Stimulated activated CD4-positive, alpha-beta T cell treated with anti-CD3 and anti-CD28 coated beads, Interleukin-4, amount 100 ng/mL, for 24 hours (primary cell): ENCODE data around the gene ANKRD13C.
A peak's percentile ranks its signal among the peaks of the same experiment; 100 is the strongest.
"Not testable (repeated sequence)": the region's sequence is repeated elsewhere in the genome, so short reads cannot be mapped to it uniquely, and the experiment has no call there.

Source experiments
- DNase-seq: peaks from one replicate; pipeline ENCODE4 v3.0.0-alpha.2; 2020

Gene ANKRD13C

GRCh38 chr1:70358921-70359564 lies 4.5 kb upstream of the ANKRD13C start:
- no peak for DNase-seq

DNA sequence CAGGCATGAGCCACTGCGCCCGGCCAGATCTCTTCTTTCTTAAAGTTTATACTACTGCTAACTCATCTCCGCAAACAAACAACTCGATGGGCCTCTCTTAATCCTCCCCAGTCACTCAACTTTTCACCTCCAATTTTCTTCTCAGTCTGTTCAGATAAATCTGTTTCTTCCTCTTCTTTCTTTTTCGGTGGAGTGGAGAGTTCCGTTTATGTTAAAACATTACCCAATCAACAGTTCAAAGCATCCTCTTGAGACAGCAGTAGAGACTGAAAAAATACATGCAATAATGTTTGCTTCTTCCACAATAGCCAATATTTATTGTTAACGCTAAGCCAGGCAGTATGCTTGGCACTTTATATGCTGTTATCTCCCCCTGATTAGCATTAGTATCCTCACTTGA lies 1.4 kb upstream of the ANKRD13C start:
- DNase-seq: no peak

DNA sequence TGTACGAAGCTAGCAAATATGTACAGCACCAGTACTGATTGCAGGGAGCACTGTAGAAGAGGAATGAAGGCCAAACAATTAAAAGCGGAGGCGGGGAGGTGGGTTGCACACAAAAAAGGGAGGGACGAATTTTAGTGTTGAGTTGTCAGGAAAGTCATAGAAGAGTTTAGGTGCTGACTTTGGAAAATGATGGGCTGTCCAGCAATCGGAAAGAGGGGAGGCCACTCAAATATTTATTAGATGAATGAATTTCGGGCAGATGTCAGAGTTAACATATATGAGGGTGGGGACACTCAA lies 537 bp upstream of the ANKRD13C start:
- no peak for DNase-seq

DNA sequence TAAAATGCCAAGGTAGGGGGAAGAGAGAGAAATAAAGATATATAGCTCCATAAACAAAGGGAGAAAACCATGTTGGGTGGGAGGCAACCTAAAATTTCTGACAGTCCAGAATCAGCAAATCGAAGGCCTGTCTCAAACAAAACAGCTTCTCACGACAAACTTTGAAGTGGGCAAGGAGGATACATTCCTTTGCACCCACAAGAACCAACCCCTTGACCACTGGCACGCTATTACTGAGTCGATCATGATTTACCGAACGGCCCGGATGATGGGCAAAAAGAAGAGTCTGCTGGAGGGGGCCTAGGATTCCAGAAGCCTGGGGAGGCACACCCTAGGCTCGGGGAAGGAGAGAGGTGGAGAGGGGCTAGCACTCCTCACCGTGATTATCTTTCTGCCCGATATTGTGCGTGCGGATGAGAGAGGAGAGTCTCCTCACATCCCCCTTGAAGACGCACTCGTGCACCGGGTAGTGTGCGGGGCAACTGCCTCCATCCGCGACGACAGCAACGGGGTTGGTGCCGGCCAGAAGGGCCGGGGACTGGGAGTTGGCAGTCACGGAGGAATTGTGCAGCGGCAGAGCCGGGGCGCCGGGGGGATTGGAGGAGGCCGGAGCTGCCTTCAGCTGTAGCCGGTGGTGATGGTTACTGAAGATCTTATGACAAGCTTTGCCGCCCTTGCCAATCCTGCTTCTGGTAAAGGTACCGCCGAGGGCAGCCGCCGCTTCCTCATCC lies 756 bp downstream of the ANKRD13C start:
- DNase-seq: peak; percentile 23

- no peak for DNase-seq
Measured at GRCh38 chr1:70353044-70353443, 1.5 kb downstream of the ANKRD13C start.

DNA sequence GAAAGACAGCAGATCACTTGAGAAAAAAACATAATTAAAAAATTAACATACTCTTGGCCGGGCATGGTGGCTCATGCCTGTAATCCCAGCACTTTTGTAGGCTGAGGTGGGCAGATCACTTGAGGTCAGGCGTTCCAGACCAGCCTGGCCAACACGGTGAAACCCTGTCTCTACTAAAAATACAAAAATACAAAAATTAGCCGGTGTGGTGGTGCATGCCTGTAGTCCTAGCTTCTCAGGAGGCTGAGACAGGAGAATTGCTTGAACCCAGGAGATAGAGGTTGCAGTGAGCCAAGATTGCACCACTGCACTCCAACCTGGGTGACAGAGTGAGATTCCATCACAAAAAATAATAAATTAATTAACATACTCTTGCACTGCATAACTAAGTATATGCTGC lies 4.7 kb downstream of the ANKRD13C start:
- DNase-seq: not testable (repeated sequence)

- DNase-seq: no peak
Measured at GRCh38 chr1:70348399-70349165, 5.9 kb downstream of the ANKRD13C start.

GRCh38 chr1:70339644-70340043 lies 14.9 kb downstream of the ANKRD13C start:
- DNase-seq: not testable (repeated sequence)

GRCh38 chr1:70336050-70336449 lies 18.5 kb downstream of the ANKRD13C start:
- no peak for DNase-seq

DNA sequence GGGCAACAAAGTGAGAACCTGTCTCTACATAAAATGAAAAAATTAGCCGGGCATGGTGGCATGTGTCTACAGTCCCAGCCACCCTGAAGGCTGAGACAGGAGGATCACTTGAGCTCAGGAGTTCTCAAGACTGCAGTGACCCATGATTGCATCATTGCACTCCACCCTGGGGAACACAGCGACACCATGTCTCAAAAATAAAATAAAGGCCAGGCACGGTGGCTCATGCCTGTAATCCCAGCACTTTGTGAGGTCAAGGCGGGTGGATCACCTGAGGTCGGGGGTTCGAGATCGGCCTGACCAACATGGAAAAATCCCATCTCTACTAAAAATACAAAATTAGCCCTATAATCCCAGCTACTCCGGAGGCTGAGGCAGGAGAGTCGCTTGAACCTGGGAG lies 20.1 kb downstream of the ANKRD13C start:
- no peak for DNase-seq

- no peak for DNase-seq
Measured at GRCh38 chr1:70333245-70333644, 21.3 kb downstream of the ANKRD13C start.

DNA sequence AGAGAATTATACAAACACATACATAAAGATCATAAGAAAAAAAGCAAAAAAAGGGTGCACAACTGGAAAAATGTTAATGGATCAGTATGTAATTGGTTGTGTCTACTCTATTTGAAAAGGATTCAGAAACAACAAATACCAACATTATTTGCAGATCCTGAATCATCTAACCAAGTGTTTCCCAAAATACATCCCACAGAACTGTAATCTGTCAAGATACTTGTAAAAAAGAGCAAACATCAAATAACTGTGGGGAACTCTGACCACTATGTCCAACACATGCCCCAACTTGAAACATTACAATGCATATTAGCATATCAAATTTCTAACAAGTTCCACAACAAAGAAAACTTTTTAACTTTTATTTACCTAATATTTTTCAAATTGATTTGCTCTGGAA lies 22.6 kb downstream of the ANKRD13C start:
- no peak for DNase-seq

GRCh38 chr1:70327306-70328076 lies 27.0 kb downstream of the ANKRD13C start:
- DNase-seq: no peak

DNA sequence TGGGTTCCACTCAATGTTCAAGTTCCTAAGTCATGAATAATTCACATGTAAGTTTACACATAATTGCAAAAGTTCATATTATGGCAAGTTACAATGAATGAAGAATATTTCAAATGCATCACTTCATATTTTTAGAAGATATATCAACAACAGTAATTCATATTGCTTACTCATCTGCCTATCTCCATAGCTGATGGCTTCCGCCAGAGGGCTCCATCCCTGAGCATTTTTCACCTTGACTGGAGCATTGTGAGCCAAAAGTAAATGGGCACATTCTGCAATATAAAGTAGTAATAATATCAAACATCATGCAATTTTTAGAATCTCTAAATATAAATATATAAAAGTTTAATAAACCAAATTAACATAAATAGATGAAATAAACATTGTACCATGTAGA lies 29.8 kb downstream of the ANKRD13C start:
- DNase-seq: no peak

DNA sequence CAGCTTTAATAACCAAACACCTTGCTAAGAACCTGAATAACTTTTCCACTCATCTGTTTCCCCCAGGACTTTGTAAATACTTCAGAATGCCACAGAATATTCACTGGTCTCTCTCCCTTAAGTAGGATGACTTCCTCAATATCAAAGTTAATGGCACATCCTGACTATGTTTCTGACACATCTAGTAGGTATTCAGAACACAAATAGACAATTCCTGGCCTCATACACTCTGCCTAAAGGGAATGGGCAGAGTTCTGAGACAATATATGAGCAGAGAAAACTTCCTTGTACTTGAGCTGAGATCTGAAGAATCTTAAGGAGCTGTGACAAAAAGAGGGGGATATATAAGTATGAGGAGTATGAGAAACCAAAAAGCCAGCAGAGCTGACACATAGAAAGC lies 34.8 kb downstream of the ANKRD13C start:
- DNase-seq: no peak

DNA sequence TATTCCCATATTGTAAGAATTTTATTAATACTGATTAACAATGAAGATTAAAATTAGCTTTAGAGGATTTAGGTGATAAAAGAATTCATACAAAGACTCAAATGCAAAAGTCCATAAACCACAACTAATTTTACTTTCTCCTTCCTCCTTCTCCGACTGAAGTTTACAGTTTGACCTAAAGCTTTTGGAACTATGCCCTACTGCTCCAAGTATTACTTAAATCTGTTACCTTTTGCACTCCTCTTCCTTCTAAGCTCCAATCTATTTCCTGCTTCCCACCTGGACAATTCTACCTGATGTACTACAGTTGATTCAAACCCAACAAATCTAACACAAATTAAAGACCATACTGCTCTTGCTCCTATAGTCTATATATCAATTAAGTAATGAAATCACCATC lies 36.3 kb downstream of the ANKRD13C start:
- DNase-seq: no peak

GRCh38 chr1:70317087-70317486 lies 37.4 kb downstream of the ANKRD13C start:
- no peak for DNase-seq

DNA sequence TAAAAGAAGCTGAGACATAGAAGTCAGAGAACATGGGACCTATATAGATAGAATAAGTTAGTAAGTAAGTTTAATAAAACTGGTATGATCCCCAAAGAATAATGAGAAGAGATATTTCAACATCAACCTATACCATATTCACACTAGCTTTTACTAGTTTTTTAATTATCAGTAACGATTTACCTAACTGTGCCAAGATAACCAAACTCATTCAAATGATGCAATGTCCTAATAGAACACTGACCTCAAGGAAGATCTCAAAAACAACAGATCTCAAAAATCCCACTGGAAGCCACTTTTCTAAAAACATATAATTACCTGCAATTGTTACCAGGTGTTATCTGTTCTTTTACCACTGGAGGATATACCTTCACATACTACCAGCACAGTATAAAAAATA lies 38.7 kb downstream of the ANKRD13C start:
- DNase-seq: no peak

- no peak for DNase-seq
Measured at GRCh38 chr1:70314706-70315304, 39.7 kb downstream of the ANKRD13C start.

DNA sequence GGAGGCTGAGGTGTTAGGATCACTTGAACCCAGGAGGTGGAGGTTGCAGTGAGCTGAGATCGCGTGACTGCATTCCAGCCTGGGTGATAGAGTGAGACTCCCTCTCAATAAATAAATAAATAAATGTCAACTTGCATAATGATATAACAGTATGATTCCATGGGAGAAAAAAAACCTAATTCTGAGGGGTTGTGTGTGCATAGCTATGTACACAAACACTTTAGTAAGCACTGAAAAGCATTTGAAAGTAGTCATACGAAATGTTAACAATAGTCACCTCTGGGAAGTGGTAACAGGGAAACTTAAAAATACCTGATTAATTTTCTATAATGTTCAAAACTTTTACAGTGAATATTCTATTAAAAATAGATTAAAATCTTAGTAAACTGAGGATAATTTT lies 43.2 kb downstream of the ANKRD13C start:
- DNase-seq: no peak

DNA sequence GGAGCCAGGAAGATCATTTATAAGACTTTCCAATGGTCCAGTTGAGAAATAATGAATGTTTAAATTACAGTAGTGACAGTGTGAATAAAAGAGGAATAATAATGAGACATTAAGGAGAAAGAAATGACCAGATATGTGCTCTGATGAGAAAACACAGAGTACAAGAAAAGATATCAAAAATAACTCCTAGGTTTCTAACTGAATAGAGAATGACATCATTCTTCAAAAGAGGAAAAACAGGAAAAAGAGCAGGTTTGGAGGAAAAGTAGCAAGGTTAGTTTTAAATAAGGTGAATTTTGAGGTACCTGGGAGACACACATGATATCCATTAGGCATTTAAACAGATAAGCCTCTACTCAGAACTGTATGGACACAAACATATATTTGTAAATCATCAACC lies 55.0 kb downstream of the ANKRD13C start:
- no peak for DNase-seq

GRCh38 chr1:70295749-70296148 lies 58.8 kb downstream of the ANKRD13C start:
- DNase-seq: no peak
